Cardiac muscle cell (in vitro differentiated cells and primary cell): ENCODE results near the gene LZTR1. TPM values are rescaled to one million over a fixed set of nuclear protein-coding genes. Genes with fewer than 3 reads are reported as not detected.
A peak's percentile ranks its signal among the peaks of the same experiment; 100 is the strongest.

Source experiments
- DNase-seq, 2 donors: peaks; one replicate each; pipeline versions ENCODE4 v3.0.0 to v3.0.0-alpha.2; 2010 to 2017; ENCODE audit warnings: low read depth in 1 of 2, low spot score in 1 of 2
- H3K27ac ChIP-seq: fragments of 200-600 bp; sonication (generic); 2 replicates; pipeline ENCODE4 v1.5.1; 2016
- H3K27me3 ChIP-seq: fragments of 200-600 bp; sonication (generic); 2 replicates; pipeline ENCODE4 v1.6.0; 2016; ENCODE audit warnings: control low read depth
- H3K36me3 ChIP-seq: fragments of 200-600 bp; sonication (generic); 2 replicates; pipeline ENCODE4 v1.5.1; 2016; ENCODE audit warnings: control low read depth
- H3K4me1 ChIP-seq: fragments of 200-600 bp; sonication (generic); 2 replicates; pipeline ENCODE4 v1.8.1; 2017; ENCODE audit warnings: low read depth, mild to moderate bottlenecking, mixed run types
- H3K4me3 ChIP-seq: fragments of 200-600 bp; sonication (generic); 2 replicates; pipeline ENCODE4 v1.5.1; 2016; ENCODE audit warnings: mild to moderate bottlenecking
- H3K9me3 ChIP-seq: fragments of 200-600 bp; sonication (generic); 2 replicates; pipeline ENCODE4 v1.5.1; 2017; ENCODE audit warnings: low read depth, mild to moderate bottlenecking, control low read depth
- polyA plus RNA-seq: library from polyadenylated mRNA; unstranded; fragments of >200 nt; fragmentation: Nextera tagmentation; extraction: Ambion mirVana; gene quantifications from 2 replicates; pipeline ENCODE4 v1.2.1, GENCODE V29; 2016
- total RNA-seq: library from RNA; depleted of rRNA; stranded (reverse); fragments of >200 nt; gene quantifications from 2 replicates; pipeline ENCODE4 v1.2.3, GENCODE V29; 2016
- TF ChIP-seq, protein P1 (sequence below): IDR thresholded peaks from 2 replicates; pipeline ENCODE4 v1.5.1; 2012; ENCODE audit warnings: low read depth, mild to moderate bottlenecking, low read length

LZTR1 gene
- total and polyA plus RNA-seq, 2 experiments from 2014 or later = 60.9 to 62.6 TPM

DNA sequence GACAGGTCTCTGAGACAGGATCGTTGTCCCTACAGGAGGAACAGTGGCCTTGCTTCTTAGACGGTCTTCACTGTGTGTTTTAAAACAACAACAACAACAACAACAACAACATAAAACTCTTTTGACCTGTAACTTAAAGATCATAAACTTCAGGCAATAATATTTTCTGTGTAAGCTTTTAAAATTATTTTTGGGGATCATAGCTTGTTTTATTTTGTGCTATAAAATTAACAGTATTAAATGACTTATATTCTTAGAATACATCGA, 28.8 kb upstream of the LZTR1 start:
- DNase-seq = no peak
- TF ChIP-seq, protein P1, sequence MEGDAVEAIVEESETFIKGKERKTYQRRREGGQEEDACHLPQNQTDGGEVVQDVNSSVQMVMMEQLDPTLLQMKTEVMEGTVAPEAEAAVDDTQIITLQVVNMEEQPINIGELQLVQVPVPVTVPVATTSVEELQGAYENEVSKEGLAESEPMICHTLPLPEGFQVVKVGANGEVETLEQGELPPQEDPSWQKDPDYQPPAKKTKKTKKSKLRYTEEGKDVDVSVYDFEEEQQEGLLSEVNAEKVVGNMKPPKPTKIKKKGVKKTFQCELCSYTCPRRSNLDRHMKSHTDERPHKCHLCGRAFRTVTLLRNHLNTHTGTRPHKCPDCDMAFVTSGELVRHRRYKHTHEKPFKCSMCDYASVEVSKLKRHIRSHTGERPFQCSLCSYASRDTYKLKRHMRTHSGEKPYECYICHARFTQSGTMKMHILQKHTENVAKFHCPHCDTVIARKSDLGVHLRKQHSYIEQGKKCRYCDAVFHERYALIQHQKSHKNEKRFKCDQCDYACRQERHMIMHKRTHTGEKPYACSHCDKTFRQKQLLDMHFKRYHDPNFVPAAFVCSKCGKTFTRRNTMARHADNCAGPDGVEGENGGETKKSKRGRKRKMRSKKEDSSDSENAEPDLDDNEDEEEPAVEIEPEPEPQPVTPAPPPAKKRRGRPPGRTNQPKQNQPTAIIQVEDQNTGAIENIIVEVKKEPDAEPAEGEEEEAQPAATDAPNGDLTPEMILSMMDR = no peak
- no peak overlapping the region for H3K4me3 ChIP-seq
- peak overlapping the region; percentile 68 for H3K27ac ChIP-seq
- peaks cover 19% of the 10 kb centered on the region for H3K4me1 ChIP-seq
- peaks cover 15% of the 10 kb centered on the region for H3K27me3 ChIP-seq
- no peaks in the 10 kb centered on the region for H3K9me3 ChIP-seq
- H3K36me3 ChIP-seq = peaks cover 31% of the 10 kb centered on the region

DNA sequence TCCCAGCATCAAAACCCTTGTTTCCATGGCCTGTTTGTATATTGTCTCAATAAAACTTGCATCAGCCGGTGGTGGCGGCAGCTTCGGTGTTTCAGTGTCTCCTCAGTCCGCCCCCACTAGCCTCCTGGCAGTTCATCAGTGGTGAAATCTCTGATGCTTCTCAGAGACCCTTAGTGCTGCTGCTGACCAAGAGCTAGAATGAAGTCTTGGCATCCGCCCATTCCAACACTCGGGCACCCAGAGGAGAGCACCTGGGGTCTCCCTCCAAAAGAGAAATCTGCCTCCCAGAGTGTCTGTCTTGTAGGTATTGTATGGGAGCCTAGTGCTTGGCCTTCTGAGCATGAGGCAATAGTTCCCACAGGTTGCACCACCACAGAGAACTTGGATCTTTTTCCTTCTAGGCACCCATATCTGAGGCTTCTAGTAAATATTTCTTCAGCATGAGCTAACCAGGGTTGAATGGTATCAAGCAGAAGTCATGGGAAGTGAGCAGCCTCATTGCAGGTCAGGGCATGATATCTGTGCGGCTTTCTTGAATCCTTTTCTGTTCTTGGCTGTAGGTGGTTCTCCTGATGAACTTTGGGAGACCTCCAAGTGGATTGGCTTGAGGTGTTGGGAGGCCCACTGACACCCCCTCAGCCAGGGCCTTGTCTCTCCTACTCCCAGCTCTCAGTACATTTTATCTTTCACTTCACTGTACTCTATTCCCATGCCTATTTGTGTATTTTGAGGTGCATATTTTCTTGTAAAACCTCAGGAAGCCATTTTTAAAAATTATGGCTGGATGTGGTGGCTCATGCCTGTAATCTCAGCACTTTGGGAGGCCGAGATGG, 28.2 kb upstream of the LZTR1 start:
- peak in 1 of 2 donors; percentile 88 for DNase-seq
- peaks cover 31% of the 10 kb centered on the region for H3K36me3 ChIP-seq
- H3K27ac ChIP-seq = no peak overlapping the region
- peaks cover 19% of the 10 kb centered on the region for H3K4me1 ChIP-seq
- no peak overlapping the region for H3K4me3 ChIP-seq
- peaks cover 15% of the 10 kb centered on the region for H3K27me3 ChIP-seq
- H3K9me3 ChIP-seq = no peaks in the 10 kb centered on the region
- TF ChIP-seq, protein P1 = no peak

DNA sequence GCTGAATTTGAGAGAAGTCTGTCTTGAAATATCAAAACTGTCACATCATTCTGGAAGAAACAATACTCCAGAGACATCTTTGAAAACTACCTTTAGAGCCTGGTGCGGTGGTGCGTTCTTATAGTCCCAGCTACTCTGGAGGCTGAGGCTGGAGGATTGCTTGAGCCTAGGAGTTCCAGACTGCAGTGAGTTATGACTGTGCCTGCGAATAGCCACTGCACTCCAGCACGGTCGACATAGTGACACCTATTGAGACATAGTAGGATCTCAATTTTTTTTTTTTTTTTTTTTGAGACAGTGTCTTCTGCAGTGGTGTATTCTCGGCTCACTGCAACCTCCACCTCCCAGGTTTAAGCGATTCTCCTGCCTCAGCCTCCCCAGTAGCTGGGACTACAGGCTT, 26.5 kb upstream of the LZTR1 start:
- DNase-seq = no peak
- Histone ChIP-seq H3K27me3 (peaks cover 15% of the 10 kb centered on the region), H3K4me1 (peaks cover 19% of the 10 kb centered on the region), H3K9me3 (no peaks in the 10 kb centered on the region), H3K27ac (no peak overlapping the region), H3K36me3 (peaks cover 24% of the 10 kb centered on the region), H3K4me3 (no peak overlapping the region)
- TF ChIP-seq, protein P1 = no peak

DNA sequence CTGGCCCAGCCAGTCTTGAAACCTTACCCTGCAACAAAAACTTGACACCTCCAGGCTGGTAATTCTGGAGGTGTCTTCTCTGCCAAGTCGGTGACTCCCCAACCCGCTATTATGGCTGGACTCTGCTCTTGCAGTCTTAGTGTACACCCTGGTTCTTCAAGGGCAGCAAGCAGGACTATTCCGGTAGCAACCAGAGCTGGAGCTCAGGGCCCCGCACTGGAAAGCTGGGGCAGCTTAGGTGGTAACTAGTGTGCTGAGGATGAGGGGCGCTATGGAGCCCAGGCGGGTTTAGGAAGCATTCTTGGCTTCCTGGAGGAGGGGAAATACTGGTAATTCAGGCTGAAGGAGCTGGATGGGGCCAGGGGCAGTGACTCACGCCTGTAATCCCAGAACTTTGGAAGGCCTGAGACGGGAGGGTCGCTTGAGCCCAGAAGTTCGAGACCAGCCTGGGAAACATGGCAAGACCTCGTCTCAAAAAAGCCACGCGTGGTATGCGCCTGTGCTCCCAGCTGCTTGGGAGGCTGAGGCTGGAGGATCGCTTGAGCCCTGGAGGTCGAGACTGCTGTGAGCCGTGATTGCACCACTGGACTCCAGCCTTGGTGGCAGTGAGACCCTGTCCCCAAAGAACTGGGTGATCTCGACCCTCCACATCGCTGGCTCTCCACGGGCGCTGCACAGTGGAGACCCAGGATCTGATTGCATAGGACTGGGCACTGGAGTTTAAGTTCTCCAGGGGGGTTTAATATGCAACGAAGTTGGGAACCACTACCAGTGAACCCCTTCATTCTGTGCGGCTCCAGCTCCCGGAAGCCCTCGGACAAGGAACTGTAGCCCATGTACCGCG, 25.6 kb upstream of the LZTR1 start:
- H3K9me3 ChIP-seq = no peaks in the 10 kb centered on the region
- H3K4me1 ChIP-seq = peaks cover 19% of the 10 kb centered on the region
- H3K27me3 ChIP-seq = peaks cover 15% of the 10 kb centered on the region
- no peak overlapping the region for H3K27ac ChIP-seq
- H3K36me3 ChIP-seq = peaks cover 15% of the 10 kb centered on the region
- TF ChIP-seq, protein P1 = peak; percentile 20
- H3K4me3 ChIP-seq = peak overlapping the region; percentile 40
- peak in 1 of 2 donors; percentile 50 for DNase-seq

DNA sequence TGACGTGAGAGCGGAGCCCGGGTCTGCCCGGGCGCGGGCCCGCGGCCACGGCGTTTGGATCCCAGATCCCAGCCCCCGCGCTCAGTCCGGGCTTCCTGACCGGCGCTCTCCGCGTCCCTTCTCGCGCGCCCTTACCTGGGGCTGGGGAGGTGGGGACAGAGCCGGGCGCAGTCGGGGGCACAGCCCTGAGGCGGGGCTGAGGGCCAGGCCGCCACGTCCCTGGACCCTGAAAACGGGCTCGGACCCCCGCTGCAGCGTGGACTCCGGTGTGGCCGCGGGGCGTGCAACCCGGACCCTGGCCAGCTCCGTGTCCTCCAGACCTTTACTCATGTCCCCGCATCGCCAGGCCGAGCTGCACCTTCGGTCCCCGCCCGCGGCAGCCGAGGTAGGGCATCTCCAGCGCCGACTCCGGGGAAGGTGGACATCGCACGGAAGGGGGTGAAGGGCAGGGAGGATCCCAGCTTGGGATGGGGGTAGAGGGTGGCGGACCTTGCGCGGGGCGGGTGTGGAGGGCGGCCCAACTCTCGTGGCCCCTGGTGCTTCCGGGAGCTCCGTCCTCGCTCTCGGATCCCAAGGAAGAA, 24.9 kb upstream of the LZTR1 start:
- TF ChIP-seq, protein P1 = no peak
- DNase-seq = peak; percentile 29 to 35

More for the DNA sequence above, 24.9 kb upstream of the LZTR1 start:
- Histone ChIP-seq H3K4me1 (peaks cover 13% of the 10 kb centered on the region), H3K27me3 (peaks cover 15% of the 10 kb centered on the region), H3K4me3 (peak overlapping the region; percentile 40), H3K27ac (no peak overlapping the region), H3K36me3 (peaks cover 15% of the 10 kb centered on the region), H3K9me3 (no peaks in the 10 kb centered on the region)
